SK-N-SH (cell line): ENCODE data around the gene ANKRD40. TPM values are rescaled to one million over a fixed set of nuclear protein-coding genes. Genes with fewer than 3 reads are reported as not detected.

Experiments used
- CTCF ChIA-PET: fragments of 300-600, 350-600 bp; formaldehyde crosslinking; extraction: SDS; loops from one replicate; lab custom pipeline; 2021; lab: Yijun Ruan, JAX
- POLR2A ChIA-PET: fragments of 350-600 bp; sonication (Branson Sonifier 250); formaldehyde crosslinking; extraction: SDS; loops from one replicate; lab custom pipeline; 2020; ENCODE audit warnings: antibody characterized with exemption, inconsistent platforms; lab: Yijun Ruan, JAX
- DNase-seq: peaks from one replicate; pipeline ENCODE4 v3.0.0; 2012
- H2AFZ ChIP-seq: fragments of 200-600 bp; sonication (generic); 2 replicates; pipeline ENCODE4 v1.8.1; 2016; ENCODE audit warnings: antibody characterized with exemption, mild to moderate bottlenecking, low read depth
- H3F3A ChIP-seq: fragments of 200-600 bp; sonication (generic); replicated peaks from 2 replicates; pipeline ENCODE3; 2016; ENCODE audit warnings: antibody characterized with exemption, mild to moderate bottlenecking; ENCODE audit not compliant: insufficient read depth
- H3K27ac ChIP-seq, 2 experiments: fragments of 200-500 bp in 1 of 2; fragments of 200-600 bp in 1 of 2; sonication (Bioruptor generic) in 1 of 2; sonication (generic), shearing (Covaris generic) in 1 of 2; 2 replicates each; pipeline versions ENCODE4 v1.5.1 to v1.6.1; 2014 to 2016; ENCODE audit warnings: low read depth in 2 of 2, inconsistent platforms in 1 of 2, low read length in 1 of 2, mild to moderate bottlenecking in 1 of 2, mixed read lengths in 1 of 2
- H3K27me3 ChIP-seq: fragments of 200-600 bp; sonication (generic), shearing (Covaris generic); 2 replicates; pipeline ENCODE4 v1.6.1; 2016; ENCODE audit warnings: mixed run types; ENCODE audit not compliant: insufficient read depth
- H3K36me3 ChIP-seq, 2 experiments: fragments of 200-500 bp in 1 of 2; fragments of 200-600 bp in 1 of 2; sonication (Bioruptor generic) in 1 of 2; sonication (generic) in 1 of 2; replicated peaks in 1 of 2; 2 replicates each; pipeline versions ENCODE3 to v1.5.1; 2014 to 2016; ENCODE audit warnings: low read length in 1 of 2, mild to moderate bottlenecking in 1 of 2; ENCODE audit not compliant: insufficient read depth in 2 of 2, control insufficient read depth in 1 of 2
- H3K4me1 ChIP-seq, 2 experiments: fragments of 200-500 bp in 1 of 2; fragments of 200-600 bp in 1 of 2; sonication (Bioruptor generic) in 1 of 2; sonication (generic), shearing (Covaris generic) in 1 of 2; 2 replicates each; pipeline versions ENCODE4 v1.5.1 to v1.6.1; 2014 to 2016; ENCODE audit warnings: low read depth in 1 of 2, low read length in 1 of 2, mixed run types in 1 of 2; ENCODE audit not compliant: insufficient read depth in 2 of 2, control insufficient read depth in 1 of 2
- H3K4me2 ChIP-seq: fragments of 200-600 bp; sonication (generic), shearing (Covaris generic); 2 replicates; pipeline ENCODE4 v1.6.1; 2017; ENCODE audit warnings: mixed run types
- H3K4me3 ChIP-seq, 2 experiments: fragments of 200-500 bp in 1 of 2; fragments of 200-600 bp in 1 of 2; sonication (Bioruptor generic) in 1 of 2; sonication (generic), shearing (Covaris generic) in 1 of 2; 2 replicates each; pipeline versions ENCODE4 v1.5.1 to v1.8.1; 2014 to 2016; ENCODE audit warnings: low read depth in 2 of 2, inconsistent platforms in 1 of 2, low read length in 1 of 2, mild to moderate bottlenecking in 1 of 2, mixed read lengths in 1 of 2, moderate library complexity in 1 of 2
- H3K79me2 ChIP-seq: fragments of 200-600 bp; sonication (generic); 2 replicates; pipeline ENCODE4 v1.8.1; 2017; ENCODE audit warnings: mild to moderate bottlenecking; ENCODE audit not compliant: insufficient read depth
- H3K9ac ChIP-seq: fragments of 200-600 bp; sonication (generic); 2 replicates; pipeline ENCODE4 v1.6.1; 2017; ENCODE audit warnings: mixed run types
- H3K9me2 ChIP-seq: fragments of 200-600 bp; sonication (generic); 2 replicates; pipeline ENCODE4 v1.6.1; 2017; ENCODE audit warnings: mixed run types
- H3K9me3 ChIP-seq: fragments of 200-600 bp; sonication (generic); 2 replicates; pipeline ENCODE4 v1.6.1; 2017; ENCODE audit warnings: mixed run types, mild to moderate bottlenecking, moderate library complexity
- H4K20me1 ChIP-seq: fragments of 200-600 bp; sonication (generic); 2 replicates; pipeline ENCODE4 v1.6.1; 2017; ENCODE audit warnings: mild to moderate bottlenecking, mixed run types; ENCODE audit not compliant: insufficient read depth
- CHD2 ChIP-seq: fragments of 150-350 bp; IDR thresholded peaks from 2 replicates; pipeline ENCODE4 v1.6.1; 2018; ENCODE audit warnings: low read length; ENCODE audit not compliant: partially characterized antibody
- CTCF ChIP-seq: fragments of 200-600 bp; sonication (generic); IDR thresholded peaks from 2 replicates; pipeline ENCODE4 v1.6.1; 2017; ENCODE audit warnings: antibody characterized with exemption, mild to moderate bottlenecking, moderate library complexity
- ELF1 ChIP-seq: IDR thresholded peaks from 2 replicates; pipeline ENCODE4 v1.4.0; 2012
- EZH2phosphoT487 ChIP-seq: fragments of 200-600 bp; sonication (generic); IDR thresholded peaks from 2 replicates; pipeline ENCODE4 v1.6.1; 2017; ENCODE audit warnings: low read depth, mixed run types, mild to moderate bottlenecking, antibody characterized with exemption, moderate library complexity, borderline replicate concordance
- JUND ChIP-seq: IDR thresholded peaks from 2 replicates; pipeline ENCODE4 v1.4.0; 2012
- MAX ChIP-seq: IDR thresholded peaks from 2 replicates; pipeline ENCODE4 v1.4.0; 2012; ENCODE audit warnings: low read depth
- POLR2AphosphoS5 ChIP-seq: IDR thresholded peaks from 2 replicates; pipeline ENCODE4 v1.6.1; 2012; ENCODE audit warnings: low read depth, low read length
- RAD21 ChIP-seq: IDR thresholded peaks from 2 replicates; pipeline ENCODE4 v1.6.1; 2012; ENCODE audit warnings: mild to moderate bottlenecking, low read length
- RFX5 ChIP-seq: IDR thresholded peaks from 2 replicates; pipeline ENCODE4 v1.6.1; 2012; ENCODE audit warnings: mild to moderate bottlenecking, improper control_type of control experiment, low read length
- RXRA ChIP-seq: IDR thresholded peaks from 2 replicates; pipeline ENCODE4 v1.4.0; 2012; ENCODE audit warnings: low read depth, mild to moderate bottlenecking, borderline replicate concordance
- YY1 ChIP-seq: IDR thresholded peaks from 2 replicates; pipeline ENCODE4 v1.4.0; 2012; ENCODE audit warnings: low read depth, mild to moderate bottlenecking
- WGBS: methylation state at CpG from one replicate; pipeline ENCODE4 v1.1.6; 2017; ENCODE audit warnings: low lambda C conversion rate; 5-methylcytosine and 5-hydroxymethylcytosine counted together
- polyA plus RNA-seq, 3 experiments: library from polyadenylated mRNA; depleted of rRNA; stranded (reverse); fragments of >200 nt; gene quantifications; 2 replicates each; pipeline ENCODE4 v1.2.3, GENCODE V29; 2012

ANKRD40 gene
- polyA plus RNA-seq, 1 of the 3 experiments (the other 2 are of a cell fraction): 33.6 TPM

- POLR2A ChIA-PET: no interaction called here
These were observed 9.9 kb downstream of the ANKRD40 start for GRCh38 chr17:50697663-50698272.

GRCh38 chr17:50697062-50697461 lies 10.7 kb downstream of the ANKRD40 start:
- Histone ChIP-seq H3K27ac (no peak overlapping the region), H3K9me3 (no peaks in the 10 kb centered on the region), H3F3A (peaks cover 54% of the 10 kb centered on the region), H3K4me2 (no peak overlapping the region), H3K4me1 (peaks cover 17 to 32% of the 10 kb centered on the region in 2 experiments), H3K4me3 (no peak overlapping the region), H4K20me1 (peaks cover 18% of the 10 kb centered on the region), H3K9me2 (no peaks in the 10 kb centered on the region), H3K9ac (no peak overlapping the region), H3K36me3 (peaks cover 70 to 77% of the 10 kb centered on the region in 2 experiments), H3K79me2 (peaks cover 30% of the 10 kb centered on the region), H2AFZ (no peak overlapping the region), H3K27me3 (no peaks in the 10 kb centered on the region)
- no peak for DNase-seq
- WGBS: 94% methylated on average over 3 of the region's 3 CpGs
- TF ChIP-seq CTCF: no peak
- TF ChIP-seq EZH2phosphoT487: no peak
- TF ChIP-seq CHD2: no peak
- ChIA-PET POLR2A (interaction anchor here (0.9 kb wide), 1 partner anchor 10 kb away, joined by 5 read pairs; no protein-coding TSS in a partner anchor), CTCF (interaction anchor here (1.0 to 21.2 kb wide), 7 partner anchors 9 to 215 kb away, joined by 3 to 799 read pairs (median 40); partner anchors contain the start of genes ABCC3, ANKRD40 and SPATA20)

More at GRCh38 chr17:50697663-50698272, 9.9 kb downstream of the ANKRD40 start:
- Histone ChIP-seq H3K27me3 (no peaks in the 10 kb centered on the region), H3K4me2 (no peak overlapping the region), H3K27ac (no peak overlapping the region), H3F3A (peaks cover 52% of the 10 kb centered on the region), H4K20me1 (peaks cover 25% of the 10 kb centered on the region), H3K4me3 (no peak overlapping the region), H2AFZ (no peak overlapping the region), H3K4me1 (peaks cover 10 to 25% of the 10 kb centered on the region in 2 experiments), H3K9ac (no peak overlapping the region), H3K36me3 (peaks cover 71 to 72% of the 10 kb centered on the region in 2 experiments), H3K9me2 (no peaks in the 10 kb centered on the region), H3K9me3 (no peaks in the 10 kb centered on the region), H3K79me2 (peaks cover 37% of the 10 kb centered on the region)
- TF ChIP-seq RAD21 (peak; percentile 31), YY1 (no peak), ELF1 (no peak)
- no peak for DNase-seq
- CTCF ChIA-PET: interaction anchor here (1.0 to 21.2 kb wide), 8 partner anchors 9 to 216 kb away, joined by 3 to 799 read pairs (median 22); partner anchors contain the start of genes ABCC3, ANKRD40 and SPATA20
- 69% methylated on average over 3 of the region's 3 CpGs for WGBS

GRCh38 chr17:50696365-50696879 lies 11.3 kb downstream of the ANKRD40 start:
- Histone ChIP-seq H3K27ac (no peak overlapping the region), H3K79me2 (peaks cover 23% of the 10 kb centered on the region), H3K4me2 (no peak overlapping the region), H2AFZ (no peak overlapping the region), H4K20me1 (peaks cover 12% of the 10 kb centered on the region), H3K4me1 (peaks cover 23 to 31% of the 10 kb centered on the region in 2 experiments), H3K9ac (no peak overlapping the region), H3K9me2 (no peaks in the 10 kb centered on the region), H3K36me3 (peaks cover 74 to 79% of the 10 kb centered on the region in 2 experiments), H3K9me3 (no peaks in the 10 kb centered on the region), H3F3A (peaks cover 54% of the 10 kb centered on the region), H3K27me3 (no peaks in the 10 kb centered on the region), H3K4me3 (no peak overlapping the region)
- TF ChIP-seq YY1: no peak
- TF ChIP-seq MAX: no peak
- 0 out of 2 replicates have a peak, but pooled peaks have one; percentile 15 for TF ChIP-seq POLR2AphosphoS5
- TF ChIP-seq RFX5: no peak
- TF ChIP-seq RAD21: no peak
- TF ChIP-seq RXRA: no peak
- no peak for TF ChIP-seq EZH2phosphoT487
- TF ChIP-seq JUND: no peak
- no peak for DNase-seq
- CTCF ChIA-PET: interaction anchor here (0.7 to 21.2 kb wide), 14 partner anchors 10 to 217 kb away, joined by 3 to 799 read pairs (median 8); partner anchors contain the start of genes ABCC3, ANKRD40 and SPATA20
- WGBS: 99% methylated on average over 3 of the region's 3 CpGs
- POLR2A ChIA-PET: interaction anchor here (0.9 kb wide), 2 partner anchors 10 to 147 kb away, joined by 3 to 5 read pairs; no protein-coding TSS in a partner anchor
